K562 (cell line): ENCODE data around the gene SUGT1. TPM values are rescaled to one million over a fixed set of nuclear protein-coding genes. Genes with fewer than 3 reads are reported as not detected.

Experiments
- ARNT ChIP-seq, 2 experiments: fragments of 450-650 bp; IDR thresholded peaks; 2 replicates each; pipeline ENCODE4 v1.6.1; 2016; ENCODE audit warnings: mild to moderate bottlenecking in 1 of 2
- ATF7 ChIP-seq: fragments of 450-650 bp; IDR thresholded peaks from 2 replicates; pipeline ENCODE4 v1.7.1; 2014; ENCODE audit warnings: mild to moderate bottlenecking, moderate library complexity
- CCNT2 ChIP-seq: IDR thresholded peaks from 2 replicates; pipeline ENCODE4 v1.6.1; 2011; ENCODE audit warnings: borderline replicate concordance, low read depth, mild to moderate bottlenecking, moderate library complexity, mixed read lengths, low read length; ENCODE audit not compliant: insufficient read length; ENCODE audit errors: extremely low read depth
- CEBPG ChIP-seq, 3 experiments: fragments of 200-800 bp in 1 of 3; sonication (Bioruptor generic) in 1 of 3; sonication (generic) in 1 of 3; formaldehyde crosslinking in 1 of 3; IDR thresholded peaks in 2 of 3; conservative IDR thresholded peaks in 1 of 3; 2 replicates each; pipeline versions ENCODE4 v1.6.1 to v1.8.0; 2016 to 2022; ENCODE audit warnings: missing compliant biosample characterization in 2 of 3, missing genetic modification characterization in 2 of 3, mild to moderate bottlenecking in 1 of 3, missing genetic modification reagents in 1 of 3
- E2F8 ChIP-seq: fragments of 450-650 bp; IDR thresholded peaks from 2 replicates; pipeline ENCODE4 v1.7.1; 2018; ENCODE audit warnings: mild to moderate bottlenecking, low read depth; ENCODE audit not compliant: partially characterized antibody
- EP400 ChIP-seq: fragments of 450-650 bp; IDR thresholded peaks from 2 replicates; pipeline ENCODE4 v1.6.1; 2017; ENCODE audit warnings: antibody characterized with exemption, mild to moderate bottlenecking, moderate library complexity
- HDAC8 ChIP-seq: fragments of 450-650 bp; IDR thresholded peaks from 2 replicates; pipeline ENCODE4 v1.6.1; 2016; ENCODE audit warnings: mild to moderate bottlenecking, missing genetic modification characterization, moderate library complexity, missing compliant biosample characterization
- JUND ChIP-seq, 2 experiments: IDR thresholded peaks; 2 replicates in 1 of 2; 3 replicates in 1 of 2; pipeline ENCODE4 v1.6.1; 2011; ENCODE audit warnings: borderline replicate concordance in 2 of 2, low read depth in 2 of 2, low read length in 2 of 2, improper control_type of control experiment in 1 of 2, missing biosample characterization in 1 of 2, missing genetic modification characterization in 1 of 2, missing genetic modification reagents in 1 of 2
- KDM4B ChIP-seq, 2 experiments: fragments of 450-650 bp in 1 of 2; sonication (generic) in 1 of 2; IDR thresholded peaks; 2 replicates each; pipeline ENCODE4 v1.6.1; 2016 to 2017; ENCODE audit warnings: borderline replicate concordance in 2 of 2, antibody characterized with exemption in 1 of 2, low read depth in 1 of 2, mild to moderate bottlenecking in 1 of 2
- MCM2 ChIP-seq: fragments of 450-650 bp; IDR thresholded peaks from 2 replicates; pipeline ENCODE4 v1.6.1; 2017; ENCODE audit warnings: low read depth, mild to moderate bottlenecking
- MYC ChIP-seq, 2 experiments: fragments of 250-450 bp in 1 of 2; sonication (Bioruptor Pico) in 1 of 2; IDR thresholded peaks; 2 replicates each; pipeline versions ENCODE4 v1.5.1 to v1.6.1; 2012 to 2021; ENCODE audit warnings: low read depth in 2 of 2, borderline replicate concordance in 1 of 2, improper control_type of control experiment in 1 of 2, low read length in 1 of 2, mild to moderate bottlenecking in 1 of 2, moderate library complexity in 1 of 2
- POLR2G ChIP-seq: fragments of 200-400 bp; formaldehyde crosslinking; IDR thresholded peaks from 2 replicates; pipeline ENCODE4 v1.6.1; 2017; ENCODE audit warnings: low read depth, mild to moderate bottlenecking, antibody characterized with exemption, low read length, moderate library complexity
- RCOR1 ChIP-seq, 2 experiments: IDR thresholded peaks; 2 replicates each; pipeline ENCODE4 v1.6.1; 2012; ENCODE audit warnings: low read depth in 2 of 2, low read length in 2 of 2, borderline replicate concordance in 1 of 2, improper control_type of control experiment in 1 of 2
- SREBF1 ChIP-seq: fragments of 150-350 bp; IDR thresholded peaks from 2 replicates; pipeline ENCODE4 v1.6.1; 2014; ENCODE audit warnings: antibody characterized with exemption, low read depth, low read length, borderline replicate concordance
- TEAD1 ChIP-seq, 2 experiments: fragments of 450-650 bp in 1 of 2; sonication (generic) in 1 of 2; formaldehyde crosslinking; IDR thresholded peaks; 2 replicates each; pipeline versions ENCODE4 v1.4.0 to v1.8.0; 2020 to 2022; ENCODE audit warnings: mild to moderate bottlenecking in 2 of 2, missing genetic modification reagents in 1 of 2
- ZFX ChIP-seq: sonication (generic); formaldehyde crosslinking; IDR thresholded peaks from 2 replicates; pipeline ENCODE4 v1.8.0; 2022; ENCODE audit warnings: mild to moderate bottlenecking, missing genetic modification reagents, moderate library complexity
- polyA plus RNA-seq, 8 experiments: library from polyadenylated mRNA; depleted of rRNA in 4 of 8; stranded (reverse) in 5 of 8; unstranded in 3 of 8; fragments of >200 nt; fragmentation: Nextera tagmentation in 2 of 8; fragmentation: Illumina TruSeq in 1 of 8; extraction: Ambion mirVana in 2 of 8; extraction: Trizol in 1 of 8; gene quantifications; 2 replicates each; pipeline versions ENCODE4 v1.2.1 to v1.2.3, GENCODE V29; 2011 to 2014; ENCODE audit warnings: inconsistent platforms in 1 of 8, missing spikeins in 1 of 8
- total RNA-seq, 7 experiments: library from RNA; depleted of rRNA in 6 of 7; stranded (reverse); fragments of >200 nt in 6 of 7; fragmentation: Illumina TruSeq in 2 of 7; extraction: Trizol in 2 of 7; gene quantifications; 2 replicates each; pipeline versions ENCODE4 v1.2.1 to v1.2.3, GENCODE V29; 2011 to 2021; ENCODE audit warnings: low replicate concordance in 1 of 7
- TF ChIP-seq, protein P1 (sequence below): fragments of 450-650 bp; IDR thresholded peaks from 2 replicates; pipeline ENCODE4 v1.6.1; 2014; ENCODE audit warnings: low read depth, mild to moderate bottlenecking, moderate library complexity, borderline replicate concordance
- TF ChIP-seq, protein P2 (sequence below), 2 experiments: fragments of 450-650 bp; conservative IDR thresholded peaks; 2 replicates each; pipeline ENCODE4 v1.6.1; 2017; ENCODE audit warnings: mild to moderate bottlenecking in 2 of 2, moderate library complexity in 2 of 2

Gene SUGT1
- total and polyA plus RNA-seq, 9 of the 15 experiments (the other 6 are each of a cell fraction or from before 2014, with no cell fraction given), result 38.1 to 67.1 (median 53.8) TPM

DNA sequence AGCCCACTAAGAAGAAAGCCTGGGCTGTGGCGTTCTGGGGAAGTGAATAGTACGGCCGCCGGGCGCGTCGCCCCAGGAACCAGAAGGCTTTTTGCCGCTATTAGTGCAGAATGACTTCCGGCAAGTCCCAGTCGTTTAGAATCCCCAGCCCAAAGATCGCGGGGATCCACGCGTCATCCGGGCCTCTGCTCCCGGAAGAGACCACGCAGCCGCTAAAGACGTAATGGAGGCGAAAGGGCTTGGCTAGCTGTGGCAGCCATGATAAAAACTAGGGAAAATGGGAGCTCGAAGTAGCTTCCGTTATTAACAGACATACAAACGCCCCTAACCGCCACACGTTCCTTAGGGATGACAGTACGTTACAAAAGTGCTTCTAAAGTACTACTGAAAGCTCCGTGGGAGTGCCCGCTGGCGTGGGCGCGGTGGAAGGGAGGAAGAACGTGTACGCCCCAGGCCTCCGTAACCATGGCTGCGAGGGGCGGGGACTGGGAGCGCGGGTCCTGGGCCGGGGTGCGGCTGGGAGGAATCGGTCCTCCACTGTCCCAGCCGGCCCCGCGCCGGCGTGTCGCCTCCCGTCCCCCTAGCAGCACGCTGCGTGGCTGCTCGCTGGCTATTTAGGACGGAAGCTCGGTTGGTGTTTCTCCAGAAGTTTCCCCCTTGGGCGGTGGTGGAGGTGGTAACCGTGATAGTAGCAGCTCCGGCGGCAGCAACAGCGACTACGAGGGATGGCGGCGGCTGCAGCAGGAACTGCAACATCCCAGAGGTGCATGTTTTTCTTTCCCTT lies at the start of gene SUGT1 (continued):
- TF ChIP-seq TEAD1 (CRISPR knock-in tag; IDR thresholded peaks at IDR 0.05), result peak in 1 of 2 experiments; percentile 28; a peak in 1 of 4 replicates
- peak; percentile 92 for TF ChIP-seq POLR2G
- TF ChIP-seq, protein P1, sequence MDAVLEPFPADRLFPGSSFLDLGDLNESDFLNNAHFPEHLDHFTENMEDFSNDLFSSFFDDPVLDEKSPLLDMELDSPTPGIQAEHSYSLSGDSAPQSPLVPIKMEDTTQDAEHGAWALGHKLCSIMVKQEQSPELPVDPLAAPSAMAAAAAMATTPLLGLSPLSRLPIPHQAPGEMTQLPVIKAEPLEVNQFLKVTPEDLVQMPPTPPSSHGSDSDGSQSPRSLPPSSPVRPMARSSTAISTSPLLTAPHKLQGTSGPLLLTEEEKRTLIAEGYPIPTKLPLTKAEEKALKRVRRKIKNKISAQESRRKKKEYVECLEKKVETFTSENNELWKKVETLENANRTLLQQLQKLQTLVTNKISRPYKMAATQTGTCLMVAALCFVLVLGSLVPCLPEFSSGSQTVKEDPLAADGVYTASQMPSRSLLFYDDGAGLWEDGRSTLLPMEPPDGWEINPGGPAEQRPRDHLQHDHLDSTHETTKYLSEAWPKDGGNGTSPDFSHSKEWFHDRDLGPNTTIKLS, result peak; percentile 82; the same call in 1 of the 2 replicates
- 0 out of 2 replicates have a peak, but pooled peaks have one; percentile 34 for TF ChIP-seq SREBF1
- TF ChIP-seq MYC (IDR thresholded peaks at IDR 0.05; ENCODE audit: low read depth, low read length), result no peak; the same call in 1 of the 2 replicates
- TF ChIP-seq MYC (CRISPR knock-in tag; IDR thresholded peaks at IDR 0.05; ENCODE audit: borderline replicate concordance, low read depth), result peak; percentile 53; the same call in 1 of the 2 replicates
- TF ChIP-seq CEBPG (CRISPR knock-in tag; IDR thresholded peaks at IDR 0.05), result no peak
- TF ChIP-seq CEBPG (tag; conservative IDR thresholded peaks at IDR 0.05 in 1 of 2, IDR thresholded peaks at IDR 0.05 in 1 of 2), result no peak
- TF ChIP-seq, protein P2, sequence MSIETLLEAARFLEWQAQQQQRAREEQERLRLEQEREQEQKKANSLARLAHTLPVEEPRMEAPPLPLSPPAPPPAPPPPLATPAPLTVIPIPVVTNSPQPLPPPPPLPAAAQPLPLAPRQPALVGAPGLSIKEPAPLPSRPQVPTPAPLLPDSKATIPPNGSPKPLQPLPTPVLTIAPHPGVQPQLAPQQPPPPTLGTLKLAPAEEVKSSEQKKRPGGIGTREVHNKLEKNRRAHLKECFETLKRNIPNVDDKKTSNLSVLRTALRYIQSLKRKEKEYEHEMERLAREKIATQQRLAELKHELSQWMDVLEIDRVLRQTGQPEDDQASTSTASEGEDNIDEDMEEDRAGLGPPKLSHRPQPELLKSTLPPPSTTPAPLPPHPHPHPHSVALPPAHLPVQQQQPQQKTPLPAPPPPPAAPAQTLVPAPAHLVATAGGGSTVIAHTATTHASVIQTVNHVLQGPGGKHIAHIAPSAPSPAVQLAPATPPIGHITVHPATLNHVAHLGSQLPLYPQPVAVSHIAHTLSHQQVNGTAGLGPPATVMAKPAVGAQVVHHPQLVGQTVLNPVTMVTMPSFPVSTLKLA (conservative IDR thresholded peaks at IDR 0.05), result peak; percentile 49 to 76
- TF ChIP-seq KDM4B (IDR thresholded peaks at IDR 0.05; ENCODE audit: borderline replicate concordance in 2 of 2, low read depth in 1 of 2), result peak in 1 of 2 experiments; percentile 70; a peak in 1 of 4 replicates
- peak; percentile 98 for TF ChIP-seq EP400
- TF ChIP-seq RCOR1 (IDR thresholded peaks at IDR 0.05; ENCODE audit: borderline replicate concordance in 1 of 2, low read depth in 2 of 2, low read length in 2 of 2), result no peak
- TF ChIP-seq CCNT2, result peak; percentile 50
- TF ChIP-seq MCM2, result no peak
- TF ChIP-seq ATF7, result peak; percentile 73
- TF ChIP-seq ARNT (IDR thresholded peaks at IDR 0.05), result 0 out of 4 replicates have a peak, but pooled peaks of 1 of the 2 experiments have one; percentile 24
- peak; percentile 73 for TF ChIP-seq E2F8
- TF ChIP-seq HDAC8, result peak; percentile 56; the same call in 1 of the 2 replicates
- peak; percentile 57 for TF ChIP-seq ZFX (CRISPR knock-in tag)
- TF ChIP-seq JUND (IDR thresholded peaks at IDR 0.05; ENCODE audit: borderline replicate concordance, low read depth, low read length), result peak; percentile 25
- no peak for TF ChIP-seq JUND (tag; IDR thresholded peaks at IDR 0.05; ENCODE audit: borderline replicate concordance, low read depth, low read length)
